Ascending aorta (tissue), 2 donors: ENCODE data around the gene LIMS2. TPM values are rescaled to one million over a fixed set of nuclear protein-coding genes. Genes with fewer than 3 reads are reported as not detected.

Experiments used
- DNase-seq, 2 donors: peaks; one replicate each; pipeline ENCODE4 v3.0.0-alpha.2; 2019; ENCODE audit warnings: low spot score in 2 of 2
- H3K27ac ChIP-seq, 2 donors: fragments of 200-600 bp; sonication (generic); one replicate each; pipeline ENCODE4 v1.5.1; 2016 to 2017; ENCODE audit warnings: mild to moderate bottlenecking in 1 of 2
- H3K27me3 ChIP-seq: fragments of 200-600 bp; sonication (generic); one replicate; pipeline ENCODE4 v1.5.1; 2017
- H3K36me3 ChIP-seq, 2 donors: fragments of 200-600 bp; sonication (generic); one replicate each; pipeline ENCODE4 v1.5.1; 2016
- H3K4me1 ChIP-seq, 2 donors: fragments of 200-600 bp; sonication (generic); one replicate each; pipeline ENCODE4 v1.5.1; 2016 to 2017; ENCODE audit warnings: mild to moderate bottlenecking in 1 of 2
- H3K4me3 ChIP-seq, 2 donors: fragments of 200-600 bp; sonication (generic); one replicate each; pipeline ENCODE4 v1.5.1; 2016 to 2017; ENCODE audit warnings: mild to moderate bottlenecking in 1 of 2
- H3K9me3 ChIP-seq, 2 donors: fragments of 200-600 bp; sonication (generic); one replicate each; pipeline ENCODE4 v1.5.1; 2016
- intact Hi-C: fragments of 100-400 bp; cut with DNase I; formaldehyde crosslinking; loops from one replicate; pipeline ENCODE4 v1.15.1; 2023
- total RNA-seq: library from RNA; depleted of rRNA; stranded (reverse); fragments of >200 nt; gene quantifications from one replicate; pipeline ENCODE4 v1.1.0, GENCODE V29; 2016
- TF ChIP-seq, protein P1 (sequence below), 3 experiments: fragments of 200-600 bp in 2 of 3; fragments of 450-650 bp in 1 of 3; sonication (generic) in 2 of 3; IDR thresholded peaks; one replicate each; pipeline ENCODE4 v1.5.1; 2016 to 2019; ENCODE audit warnings: antibody characterized with exemption in 3 of 3, mild to moderate bottlenecking in 1 of 3, moderate library complexity in 1 of 3

LIMS2 gene
- total RNA-seq, 1 donor from 2014 or later: 169 TPM

DNA sequence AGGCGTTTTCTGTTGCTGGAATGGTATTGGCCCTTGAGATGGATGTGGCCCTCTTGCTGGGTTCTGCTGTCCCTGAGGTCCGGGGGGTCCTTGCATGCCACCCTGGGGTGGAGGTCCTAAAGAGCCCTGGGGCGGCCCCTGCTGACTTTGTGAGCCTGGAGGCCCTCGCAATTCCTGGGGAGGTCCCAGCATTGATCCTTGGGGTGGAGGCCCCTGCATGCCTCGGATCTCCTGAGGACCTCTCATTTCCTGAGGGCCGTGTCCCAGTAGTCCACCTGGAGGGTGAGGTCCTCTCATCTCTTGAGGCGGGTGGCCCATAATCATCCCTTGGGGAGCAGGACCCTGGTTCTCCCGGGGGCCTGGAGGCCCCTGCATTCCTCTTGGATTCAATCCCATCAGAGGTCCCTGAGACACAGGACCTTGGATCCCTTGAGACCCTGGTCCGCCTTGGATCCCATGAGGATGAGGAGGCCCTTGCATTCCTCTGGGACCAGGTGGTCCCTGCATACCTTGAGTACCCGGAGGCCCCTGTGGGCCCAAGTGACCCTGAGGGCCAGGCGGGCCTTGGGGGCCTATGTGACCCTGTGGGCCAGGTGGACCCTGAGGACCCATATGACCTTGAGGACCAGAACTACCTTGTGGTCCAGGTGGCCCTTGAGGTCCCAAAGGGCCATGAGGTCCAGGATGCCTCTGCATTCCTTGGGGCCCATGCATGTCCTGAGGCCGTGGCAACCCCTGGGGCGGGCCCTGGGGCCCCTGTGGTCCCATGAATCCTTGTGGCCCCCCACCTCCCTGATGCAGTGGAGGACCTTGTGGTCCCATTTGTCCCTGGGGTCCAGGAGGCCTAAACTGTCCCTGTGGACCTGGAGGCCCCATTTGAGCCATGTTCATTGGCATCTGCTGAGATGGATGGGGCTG, 44.2 kb upstream of the LIMS2 start:
- H3K4me3 ChIP-seq: no peak overlapping the region
- no peaks in the 10 kb centered on the region for H3K4me1 ChIP-seq
- no peaks in the 10 kb centered on the region for H3K27me3 ChIP-seq
- TF ChIP-seq, protein P1, sequence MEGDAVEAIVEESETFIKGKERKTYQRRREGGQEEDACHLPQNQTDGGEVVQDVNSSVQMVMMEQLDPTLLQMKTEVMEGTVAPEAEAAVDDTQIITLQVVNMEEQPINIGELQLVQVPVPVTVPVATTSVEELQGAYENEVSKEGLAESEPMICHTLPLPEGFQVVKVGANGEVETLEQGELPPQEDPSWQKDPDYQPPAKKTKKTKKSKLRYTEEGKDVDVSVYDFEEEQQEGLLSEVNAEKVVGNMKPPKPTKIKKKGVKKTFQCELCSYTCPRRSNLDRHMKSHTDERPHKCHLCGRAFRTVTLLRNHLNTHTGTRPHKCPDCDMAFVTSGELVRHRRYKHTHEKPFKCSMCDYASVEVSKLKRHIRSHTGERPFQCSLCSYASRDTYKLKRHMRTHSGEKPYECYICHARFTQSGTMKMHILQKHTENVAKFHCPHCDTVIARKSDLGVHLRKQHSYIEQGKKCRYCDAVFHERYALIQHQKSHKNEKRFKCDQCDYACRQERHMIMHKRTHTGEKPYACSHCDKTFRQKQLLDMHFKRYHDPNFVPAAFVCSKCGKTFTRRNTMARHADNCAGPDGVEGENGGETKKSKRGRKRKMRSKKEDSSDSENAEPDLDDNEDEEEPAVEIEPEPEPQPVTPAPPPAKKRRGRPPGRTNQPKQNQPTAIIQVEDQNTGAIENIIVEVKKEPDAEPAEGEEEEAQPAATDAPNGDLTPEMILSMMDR (IDR thresholded peaks at IDR 0.05): no peak
- H3K36me3 ChIP-seq: peaks cover 47 to 70% of the 10 kb centered on the region in 2 donors
- no peak overlapping the region for H3K27ac ChIP-seq
- no peaks in the 10 kb centered on the region for H3K9me3 ChIP-seq
- DNase-seq: no peak
- intact Hi-C loops: no loop called here

DNA sequence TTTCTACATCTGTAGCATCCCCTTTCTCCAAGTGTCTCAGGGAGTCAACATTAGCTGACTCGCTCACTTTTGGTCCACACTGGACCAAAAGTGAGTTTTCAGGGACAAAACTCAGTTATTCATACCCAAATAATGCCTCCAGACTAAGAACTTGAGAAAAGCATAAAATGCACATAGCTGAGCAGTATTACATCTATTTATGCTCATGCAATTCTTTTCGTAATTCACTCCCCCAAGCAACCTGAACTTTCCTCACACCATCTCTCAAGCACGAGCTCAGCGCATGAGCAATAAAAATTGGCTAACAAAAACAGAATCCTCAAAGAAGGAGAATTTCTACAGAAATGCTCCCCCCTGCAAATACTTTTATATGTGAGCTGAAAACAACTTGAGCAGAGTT, 42.9 kb upstream of the LIMS2 start:
- no peaks in the 10 kb centered on the region for H3K27me3 ChIP-seq
- intact Hi-C loops: no loop called here
- no peak overlapping the region for H3K27ac ChIP-seq
- no peak for DNase-seq
- TF ChIP-seq, protein P1 (IDR thresholded peaks at IDR 0.05): no peak
- peaks cover 48 to 66% of the 10 kb centered on the region in 2 donors for H3K36me3 ChIP-seq
- H3K9me3 ChIP-seq: no peaks in the 10 kb centered on the region
- H3K4me1 ChIP-seq: no peaks in the 10 kb centered on the region
- H3K4me3 ChIP-seq: no peak overlapping the region

DNA sequence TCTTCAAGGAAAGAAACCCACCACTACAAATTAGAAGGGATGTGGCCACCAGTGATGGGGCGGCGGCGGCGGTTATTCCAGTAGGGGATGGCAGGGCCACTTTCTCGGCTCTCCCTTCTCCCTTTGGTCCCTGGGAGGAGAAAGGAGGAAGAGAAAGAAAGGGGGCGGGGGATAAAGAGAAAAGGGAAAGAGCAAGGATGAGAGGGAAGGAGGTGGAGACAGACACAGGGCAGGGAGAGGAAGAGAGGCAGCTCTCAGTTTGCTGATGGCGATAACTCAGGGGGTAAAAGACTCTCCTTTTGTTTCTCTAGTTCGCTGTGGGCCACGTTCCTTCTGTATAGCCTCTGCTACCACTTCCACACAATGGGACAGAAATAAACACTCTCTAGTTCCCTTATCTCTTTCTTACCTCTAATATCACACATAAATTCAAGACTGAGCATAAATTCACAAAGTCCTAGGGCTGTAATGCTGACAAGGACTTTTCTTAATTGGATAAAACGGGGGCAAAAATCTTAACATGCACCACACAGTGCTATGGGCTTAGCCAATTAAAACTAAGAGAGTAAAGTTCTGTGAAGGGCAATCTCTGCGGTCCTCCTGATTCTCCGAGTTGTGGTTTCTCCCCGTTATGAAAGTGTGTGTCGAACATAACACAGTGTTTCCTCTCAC, 40.6 kb upstream of the LIMS2 start:
- Histone ChIP-seq H3K27me3 (no peaks in the 10 kb centered on the region), H3K36me3 (peaks cover 33 to 43% of the 10 kb centered on the region in 2 donors), H3K27ac (no peak overlapping the region), H3K4me3 (no peak overlapping the region), H3K4me1 (no peaks in the 10 kb centered on the region), H3K9me3 (no peaks in the 10 kb centered on the region)
- TF ChIP-seq, protein P1 (IDR thresholded peaks at IDR 0.05): no peak
- intact Hi-C loops: no loop called here
- DNase-seq: no peak

DNA sequence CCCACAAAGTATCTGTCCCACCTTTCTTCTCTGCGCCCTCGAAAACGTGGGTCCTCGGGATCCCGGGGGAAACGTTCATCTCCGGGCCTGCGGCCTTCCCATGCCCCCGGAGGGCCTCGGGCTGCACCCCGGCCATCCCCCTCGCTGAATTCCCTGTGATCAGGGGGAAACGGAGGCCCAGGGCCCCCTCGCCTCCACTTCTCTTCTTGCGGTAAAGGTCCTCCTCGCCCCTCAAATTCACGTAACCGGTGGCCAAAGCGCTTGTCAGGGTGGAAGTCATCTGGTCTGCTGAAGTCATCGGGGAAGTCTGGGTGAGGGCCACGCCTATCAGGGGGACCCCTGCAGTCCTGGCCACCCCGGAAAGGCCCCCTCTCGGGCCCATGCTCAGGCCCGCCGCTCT, 38.2 kb upstream of the LIMS2 start:
- no peak overlapping the region for H3K27ac ChIP-seq
- H3K4me3 ChIP-seq: no peak overlapping the region
- intact Hi-C loops: no loop called here
- TF ChIP-seq, protein P1 (IDR thresholded peaks at IDR 0.05): no peak
- H3K4me1 ChIP-seq: no peaks in the 10 kb centered on the region
- peaks cover 23 to 32% of the 10 kb centered on the region in 2 donors for H3K36me3 ChIP-seq
- no peaks in the 10 kb centered on the region for H3K27me3 ChIP-seq
- H3K9me3 ChIP-seq: no peaks in the 10 kb centered on the region
- DNase-seq: no peak

DNA sequence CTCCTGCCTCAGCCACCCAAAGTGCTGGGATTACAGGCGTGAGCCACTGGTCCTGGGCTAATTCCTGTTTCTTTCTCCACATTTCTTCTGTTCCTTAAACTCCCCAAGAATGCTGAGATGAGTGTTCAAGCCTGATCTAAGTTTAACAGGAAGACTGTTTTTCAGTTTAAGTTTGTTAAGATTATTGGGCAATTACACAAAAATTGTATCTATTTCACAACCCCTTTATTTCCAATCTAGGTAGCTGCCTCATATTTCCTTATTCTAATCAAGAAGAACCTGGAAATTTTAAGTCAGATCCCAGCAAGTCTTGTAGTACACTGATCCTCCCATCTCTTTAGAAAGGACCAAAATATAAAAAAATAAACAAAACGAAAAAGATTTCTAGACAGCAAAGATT, 37.7 kb upstream of the LIMS2 start:
- DNase-seq: no peak
- Histone ChIP-seq H3K4me1 (no peaks in the 10 kb centered on the region), H3K27me3 (no peaks in the 10 kb centered on the region), H3K4me3 (no peak overlapping the region), H3K9me3 (no peaks in the 10 kb centered on the region), H3K36me3 (peaks cover 26 to 36% of the 10 kb centered on the region in 2 donors), H3K27ac (no peak overlapping the region)
- TF ChIP-seq, protein P1 (IDR thresholded peaks at IDR 0.05): no peak
- intact Hi-C loops: no loop called here
